LNCAP (cell line): ENCODE data around the gene SVOPL.

Experiments
- CTCF ChIP-seq: fragments of 450-650 bp; IDR thresholded peaks from 2 replicates; pipeline ENCODE4 v1.5.1; 2017; ENCODE audit warnings: mild to moderate bottlenecking

Gene SVOPL

GRCh38 chr7:138564365-138564764 lies 136.8 kb downstream of the SVOPL start:
- TF ChIP-seq CTCF: no peak

GRCh38 chr7:138563808-138564207 lies 137.4 kb downstream of the SVOPL start:
- no peak for TF ChIP-seq CTCF

- TF ChIP-seq CTCF: no peak
Observed at GRCh38 chr7:138559448-138559847, 141.7 kb downstream of the SVOPL start.

GRCh38 chr7:138556771-138557484 lies 144.2 kb downstream of the SVOPL start:
- TF ChIP-seq CTCF: no peak

GRCh38 chr7:138555684-138556083 lies 145.5 kb downstream of the SVOPL start:
- no peak for TF ChIP-seq CTCF

- TF ChIP-seq CTCF: no peak
Observed at GRCh38 chr7:138554674-138555073, 146.5 kb downstream of the SVOPL start.

GRCh38 chr7:138553805-138554204 lies 147.4 kb downstream of the SVOPL start:
- TF ChIP-seq CTCF: no peak

- TF ChIP-seq CTCF: no peak
Observed at GRCh38 chr7:138551102-138551501, 150.1 kb downstream of the SVOPL start.
